Naive thymus-derived CD4-positive, alpha-beta T cell (primary cell): ENCODE results near the gene CASKIN2. TPM values are rescaled to one million over a fixed set of nuclear protein-coding genes. Genes with fewer than 3 reads are reported as not detected.

Experiments used
- ATAC-seq: fragments of 150-1000 bp; cut with Tn5 transposase; 2 replicates; pipeline ENCODE4 v1.10.0; 2021; ENCODE audit warnings: mild to moderate bottlenecking, moderate library complexity
- CTCF ChIA-PET: fragments of 350-600 bp; sonication (Branson Sonifier 250); formaldehyde crosslinking; loops from one replicate; lab custom pipeline; 2021; ENCODE audit warnings: antibody characterized with exemption; lab: Charles Lee
- POLR2A ChIA-PET: fragments of 350-600 bp; sonication (Branson Sonifier 250); formaldehyde crosslinking; loops from one replicate; lab custom pipeline; 2021; ENCODE audit warnings: antibody characterized with exemption, inconsistent platforms; lab: Charles Lee
- DNase-seq, 9 donors: peaks; one replicate each; pipeline versions ENCODE4 v3.0.0 to v3.0.0-alpha.2; 2020 to 2022; ENCODE audit warnings: mixed read lengths in 1 of 9
- H3K27ac ChIP-seq: one replicate; pipeline ENCODE4 v1.7.0; 2013; ENCODE audit warnings: mild to moderate bottlenecking, low read depth, low read length, moderate library complexity
- H3K27me3 ChIP-seq, 2 donors: one replicate each; pipeline ENCODE4 v1.7.0; 2013; ENCODE audit warnings: low read length in 2 of 2, mild to moderate bottlenecking in 2 of 2, moderate library complexity in 2 of 2; ENCODE audit not compliant: control insufficient read depth in 2 of 2, insufficient read depth in 2 of 2
- H3K36me3 ChIP-seq, 3 experiments: 1 replicate in 2 of 3; 2 replicates in 1 of 3; pipeline ENCODE4 v1.7.0; 2013; ENCODE audit warnings: low read length in 3 of 3, mild to moderate bottlenecking in 3 of 3, moderate library complexity in 1 of 3; ENCODE audit not compliant: insufficient read depth in 3 of 3, control insufficient read depth in 2 of 3
- H3K4me1 ChIP-seq, 2 donors: one replicate each; pipeline ENCODE4 v1.7.0; 2013; ENCODE audit warnings: low read length in 2 of 2, mild to moderate bottlenecking in 2 of 2, moderate library complexity in 1 of 2; ENCODE audit not compliant: control insufficient read depth in 2 of 2, insufficient read depth in 2 of 2
- H3K4me3 ChIP-seq: 2 replicates; pipeline ENCODE4 v1.7.0; 2013; ENCODE audit warnings: mild to moderate bottlenecking, low read length
- H3K9me3 ChIP-seq, 3 experiments: 1 replicate in 2 of 3; 2 replicates in 1 of 3; pipeline ENCODE4 v1.7.0; 2013; ENCODE audit warnings: low read length in 3 of 3; ENCODE audit not compliant: control insufficient read depth in 2 of 3
- H3K27ac Mint-ChIP-seq, 9 donors: one replicate each; pipeline ENCODE4 v1.8.0; 2020 to 2022; ENCODE audit warnings: mixed read lengths in 9 of 9, mild to moderate bottlenecking in 8 of 9, moderate library complexity in 5 of 9, inconsistent platforms in 2 of 9
- H3K27me3 Mint-ChIP-seq, 5 donors: one replicate each; pipeline ENCODE4 v1.8.0; 2021 to 2022; ENCODE audit warnings: mixed read lengths in 5 of 5, mild to moderate bottlenecking in 1 of 5
- H3K36me3 Mint-ChIP-seq, 5 donors: one replicate each; pipeline ENCODE4 v1.8.0; 2020 to 2022; ENCODE audit warnings: mixed read lengths in 5 of 5, mild to moderate bottlenecking in 3 of 5, inconsistent platforms in 1 of 5
- H3K4me1 Mint-ChIP-seq, 7 donors: one replicate each; pipeline ENCODE4 v1.8.0; 2020 to 2022; ENCODE audit warnings: mixed read lengths in 7 of 7, mild to moderate bottlenecking in 3 of 7, inconsistent platforms in 1 of 7
- H3K4me3 Mint-ChIP-seq, 10 donors: one replicate each; pipeline ENCODE4 v1.8.0; 2020 to 2022; ENCODE audit warnings: mild to moderate bottlenecking in 10 of 10, mixed read lengths in 10 of 10, moderate library complexity in 6 of 10, inconsistent platforms in 2 of 10
- H3K9me3 Mint-ChIP-seq, 11 donors: one replicate each; pipeline ENCODE4 v1.8.0; 2020 to 2022; ENCODE audit warnings: mixed read lengths in 11 of 11, mild to moderate bottlenecking in 4 of 11, inconsistent platforms in 1 of 11, moderate library complexity in 1 of 11
- intact Hi-C, 2 donors: fragments of 100-400 bp; cut with micrococcal nuclease; formaldehyde crosslinking; loops; one replicate each; pipeline ENCODE4 v1.15.1; 2023
- polyA plus RNA-seq, 2 donors: library from polyadenylated mRNA; unstranded; fragments of 300-500 nt; fragmentation: Illumina TruSeq; gene quantifications; one replicate each; pipeline ENCODE4 v1.2.3, GENCODE V29; 2021
- total RNA-seq, 6 experiments: library from RNA in 5 of 6; stranded (reverse) in 5 of 6; gene quantifications; 1 replicate in 5 of 6; 2 replicates in 1 of 6; pipeline ENCODE4 v1.2.3 and lab custom pipeline; 2021 to 2026

CASKIN2 gene
- total and polyA plus RNA-seq, 7 experiments from 2014 or later = 0.22 to 1.2 (median 0.60) TPM; not detected in 1

GRCh38 chr17:75547091-75547490, 31.8 kb upstream of the CASKIN2 start:
- no peaks in the 10 kb centered on the region for H3K4me1 ChIP-seq
- no peak for ATAC-seq
- H3K9me3 ChIP-seq = no peaks in the 10 kb centered on the region
- Mint-ChIP-seq H3K9me3 (peaks cover 0 to 1% (median 0%) of the 10 kb centered on the region in 11 donors), H3K27ac (no peak overlapping the region), H3K4me3 (no peak overlapping the region), H3K36me3 (peaks cover 0 to 19% (median 0%) of the 10 kb centered on the region in 5 donors), H3K27me3 (no peaks in the 10 kb centered on the region), H3K4me1 (peaks cover 0 to 1% (median 0%) of the 10 kb centered on the region in 7 donors)
- intact Hi-C loops = no loop called here
- ChIA-PET POLR2A (no interaction called here), CTCF (no interaction called here)
- no peak overlapping the region for H3K4me3 ChIP-seq
- no peak for DNase-seq
- no peak overlapping the region for H3K27ac ChIP-seq
- H3K27me3 ChIP-seq = no peaks in the 10 kb centered on the region
- no peaks in the 10 kb centered on the region for H3K36me3 ChIP-seq

GRCh38 chr17:75546181-75546580, 30.8 kb upstream of the CASKIN2 start:
- Histone ChIP-seq H3K27ac (no peak overlapping the region), H3K9me3 (no peaks in the 10 kb centered on the region), H3K4me1 (no peaks in the 10 kb centered on the region), H3K36me3 (no peaks in the 10 kb centered on the region), H3K4me3 (no peak overlapping the region), H3K27me3 (no peaks in the 10 kb centered on the region)
- no peak for ATAC-seq
- Mint-ChIP-seq H3K4me1 (peaks cover 0 to 5% (median 0%) of the 10 kb centered on the region in 7 donors), H3K36me3 (peaks cover 0 to 19% (median 0%) of the 10 kb centered on the region in 5 donors), H3K27ac (no peak overlapping the region), H3K27me3 (no peaks in the 10 kb centered on the region), H3K4me3 (no peak overlapping the region), H3K9me3 (peaks cover 0 to 1% (median 0%) of the 10 kb centered on the region in 11 donors)
- intact Hi-C loops = no loop called here
- CTCF ChIA-PET = no interaction called here
- POLR2A ChIA-PET = no interaction called here
- no peak for DNase-seq

- no peak overlapping the region for H3K27ac Mint-ChIP-seq
- H3K4me1 Mint-ChIP-seq = peaks cover 0 to 5% (median 0%) of the 10 kb centered on the region in 7 donors
- intact Hi-C loops = no loop called here
- ATAC-seq (no peak), DNase-seq (no peak)
- Histone ChIP-seq H3K27ac (no peak overlapping the region), H3K36me3 (no peaks in the 10 kb centered on the region), H3K4me3 (no peak overlapping the region), H3K4me1 (no peaks in the 10 kb centered on the region), H3K9me3 (no peaks in the 10 kb centered on the region), H3K27me3 (no peaks in the 10 kb centered on the region)
- H3K9me3 Mint-ChIP-seq = peaks cover 0 to 1% (median 0%) of the 10 kb centered on the region in 11 donors
- H3K27me3 Mint-ChIP-seq = no peaks in the 10 kb centered on the region
- H3K36me3 Mint-ChIP-seq = peaks cover 0 to 23% (median 0%) of the 10 kb centered on the region in 5 donors
- ChIA-PET POLR2A (no interaction called here), CTCF (no interaction called here)
- no peak overlapping the region for H3K4me3 Mint-ChIP-seq
These were observed 28.9 kb upstream of the CASKIN2 start for GRCh38 chr17:75544250-75544649.

GRCh38 chr17:75542728-75543336, 27.5 kb upstream of the CASKIN2 start:
- Mint-ChIP-seq H3K27ac (no peak overlapping the region), H3K4me1 (peaks cover 0 to 6% (median 0%) of the 10 kb centered on the region in 7 donors), H3K4me3 (no peak overlapping the region), H3K9me3 (peaks cover 0 to 1% (median 0%) of the 10 kb centered on the region in 11 donors), H3K27me3 (no peaks in the 10 kb centered on the region), H3K36me3 (peaks cover 0 to 26% (median 0%) of the 10 kb centered on the region in 5 donors)
- CTCF ChIA-PET = no interaction called here
- Histone ChIP-seq H3K36me3 (no peaks in the 10 kb centered on the region), H3K4me3 (no peak overlapping the region), H3K27ac (no peak overlapping the region), H3K9me3 (no peaks in the 10 kb centered on the region), H3K4me1 (no peaks in the 10 kb centered on the region), H3K27me3 (no peaks in the 10 kb centered on the region)
- no peak for DNase-seq
- intact Hi-C loops = no loop called here
- POLR2A ChIA-PET = interaction anchor here (0.7 kb wide), 1 partner anchor 59 kb away, joined by 3 read pairs; no protein-coding TSS in a partner anchor
- no peak for ATAC-seq

- ChIA-PET POLR2A (interaction anchor here (0.7 kb wide), 1 partner anchor 60 kb away, joined by 3 read pairs; no protein-coding TSS in a partner anchor), CTCF (no interaction called here)
- H3K9me3 Mint-ChIP-seq = peaks cover 0 to 1% (median 0%) of the 10 kb centered on the region in 11 donors
- intact Hi-C loops = no loop called here
- no peak overlapping the region for H3K4me3 Mint-ChIP-seq
- Histone ChIP-seq H3K9me3 (no peaks in the 10 kb centered on the region), H3K27me3 (no peaks in the 10 kb centered on the region), H3K4me1 (no peaks in the 10 kb centered on the region), H3K36me3 (no peaks in the 10 kb centered on the region), H3K4me3 (no peak overlapping the region), H3K27ac (no peak overlapping the region)
- peaks cover 0 to 6% (median 0%) of the 10 kb centered on the region in 7 donors for H3K4me1 Mint-ChIP-seq
- H3K27me3 Mint-ChIP-seq = no peaks in the 10 kb centered on the region
- no peak for ATAC-seq
- H3K36me3 Mint-ChIP-seq = peaks cover 0 to 22% (median 0%) of the 10 kb centered on the region in 5 donors
- DNase-seq = no peak
- no peak overlapping the region for H3K27ac Mint-ChIP-seq
These were observed 26.9 kb upstream of the CASKIN2 start for GRCh38 chr17:75542229-75542628.

- DNase-seq (no peak), ATAC-seq (no peak)
- intact Hi-C loops = no loop called here
- CTCF ChIA-PET = no interaction called here
- no peak overlapping the region for H3K27ac ChIP-seq
- no peak overlapping the region for H3K4me3 Mint-ChIP-seq
- peaks cover 0 to 18% (median 0%) of the 10 kb centered on the region in 5 donors for H3K36me3 Mint-ChIP-seq
- H3K9me3 Mint-ChIP-seq = no peaks in the 10 kb centered on the region
- H3K36me3 ChIP-seq = no peaks in the 10 kb centered on the region
- H3K4me3 ChIP-seq = no peak overlapping the region
- no peaks in the 10 kb centered on the region for H3K27me3 Mint-ChIP-seq
- peaks cover under 1 to 2% of the 10 kb centered on the region in 2 donors for H3K4me1 ChIP-seq
- H3K9me3 ChIP-seq = no peaks in the 10 kb centered on the region
- no peaks in the 10 kb centered on the region for H3K27me3 ChIP-seq
- peaks cover 0 to 6% (median 0%) of the 10 kb centered on the region in 7 donors for H3K4me1 Mint-ChIP-seq
- POLR2A ChIA-PET = no interaction called here
- no peak overlapping the region for H3K27ac Mint-ChIP-seq
These were observed 25.7 kb upstream of the CASKIN2 start for GRCh38 chr17:75540923-75541503.
